ENCODE data around the gene ELN. TPM values are rescaled to one million over a fixed set of nuclear protein-coding genes. Genes with fewer than 3 reads are reported as not detected.

ELN gene
- total and polyA plus RNA-seq, 9 donors: 13.2 to 51.5 (median 38.1) TPM

DNA sequence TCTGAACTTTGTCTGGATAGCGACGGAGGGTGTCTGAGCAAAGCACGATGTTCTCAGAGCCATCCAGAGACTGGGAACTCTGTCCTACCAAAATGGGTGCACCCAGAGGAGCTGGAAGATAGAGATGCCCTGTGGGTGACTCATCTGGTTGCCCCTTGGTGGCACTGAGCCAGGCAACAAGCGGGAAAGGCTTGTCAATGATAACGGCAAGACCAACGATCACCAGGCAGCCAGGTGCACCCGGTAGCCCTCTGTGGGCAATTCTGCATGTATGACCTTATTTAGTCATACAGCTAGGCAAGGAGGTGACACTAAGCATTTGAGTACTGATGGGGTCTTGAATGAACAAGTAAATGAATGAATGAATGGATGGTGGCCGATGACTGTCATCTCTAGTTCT lies 2.8 kb upstream of the ELN start:
- intact Hi-C loops (cut with DNase I): loop anchor here (5.0 to 10.0 kb wide), 4 partner anchors 52 to 160 kb away; partner anchors contain the start of gene TMEM270 (in 1 of the 4)
- DNase-seq: no peak
- peaks cover 33% of the 10 kb centered on the region for H3K4me1 ChIP-seq (ENCODE audit: insufficient read depth)
- no peaks in the 10 kb centered on the region for H3K9me3 ChIP-seq
- no peak for TF ChIP-seq CTCF (IDR thresholded peaks at IDR 0.05)
- no peak for TF ChIP-seq POLR2A (IDR thresholded peaks at IDR 0.05)
- no peak for TF ChIP-seq EP300 (IDR thresholded peaks at IDR 0.05)
- no peak overlapping the region for H3K27ac ChIP-seq
- WGBS, 3 donors: 76 to 81% (median 79%) methylated on average over 8 of the region's 8 CpGs
- H3K27me3 ChIP-seq: no peaks in the 10 kb centered on the region
- no peaks in the 10 kb centered on the region for H3K36me3 ChIP-seq
- no peak overlapping the region for H3K4me3 ChIP-seq

- Histone ChIP-seq H3K27ac (no peak overlapping the region), H3K36me3 (no peaks in the 10 kb centered on the region), H3K4me1 (ENCODE audit: insufficient read depth) (peaks cover 35% of the 10 kb centered on the region), H3K4me3 (no peak overlapping the region), H3K9me3 (no peaks in the 10 kb centered on the region), H3K27me3 (no peaks in the 10 kb centered on the region)
- 80 to 91% (median 88%) methylated on average over 8 of the region's 8 CpGs for WGBS, 3 donors
- intact Hi-C loops (cut with DNase I): loop anchor here (5.0 to 10.0 kb wide), 4 partner anchors 52 to 161 kb away; partner anchors contain the start of gene TMEM270 (in 1 of the 4)
- no peak for TF ChIP-seq POLR2A (IDR thresholded peaks at IDR 0.05)
- no peak for TF ChIP-seq CTCF (IDR thresholded peaks at IDR 0.05)
- DNase-seq: no peak
Measured at GRCh38 chr7:74025730-74026129, 2.2 kb upstream of the ELN start.

- WGBS, 3 donors: 28 to 29% (median 28%) methylated on average over 6 of the region's 6 CpGs
- Histone ChIP-seq H3K4me1 (ENCODE audit: insufficient read depth) (peaks cover 35% of the 10 kb centered on the region), H3K36me3 (no peaks in the 10 kb centered on the region), H3K27me3 (no peaks in the 10 kb centered on the region), H3K27ac (peak overlapping the region; percentile 34 to 89), H3K9me3 (no peaks in the 10 kb centered on the region), H3K4me3 (no peak overlapping the region)
- DNase-seq: peak in 1 of 5 donors; percentile 54
- TF ChIP-seq CTCF (IDR thresholded peaks at IDR 0.05): no peak
- no peak for TF ChIP-seq EP300 (IDR thresholded peaks at IDR 0.05)
- TF ChIP-seq POLR2A (IDR thresholded peaks at IDR 0.05): no peak
- intact Hi-C loops (cut with DNase I): loop anchor here (5.0 to 10.0 kb wide), 4 partner anchors 51 to 162 kb away; partner anchors contain the start of gene TMEM270 (in 1 of the 4)
Measured at GRCh38 chr7:74026406-74026902, 1.5 kb upstream of the ELN start.

GRCh38 chr7:74026903-74027682 lies 880 bp upstream of the ELN start:
- peak overlapping the region; percentile 34 to 89 for H3K27ac ChIP-seq
- no peaks in the 10 kb centered on the region for H3K36me3 ChIP-seq
- H3K4me3 ChIP-seq: peak overlapping the region; percentile 57
- no peaks in the 10 kb centered on the region for H3K9me3 ChIP-seq
- peak; percentile 80 to 92 (median 90) for DNase-seq
- WGBS, 3 donors: 3 to 6% (median 5%) methylated on average over 18 of the region's 18 CpGs
- H3K4me1 ChIP-seq (ENCODE audit: insufficient read depth): peaks cover 36% of the 10 kb centered on the region
- TF ChIP-seq CTCF (IDR thresholded peaks at IDR 0.05) (peak; percentile 89 to 95 (median 94)), POLR2A (IDR thresholded peaks at IDR 0.05) (no peak), EP300 (IDR thresholded peaks at IDR 0.05) (no peak)
- H3K27me3 ChIP-seq: no peaks in the 10 kb centered on the region
- intact Hi-C loops (cut with DNase I): loop anchor here (5.0 to 10.0 kb wide), 4 partner anchors 50 to 162 kb away; partner anchors contain the start of gene TMEM270 (in 1 of the 4)
